Upper lobe of right lung (tissue), 1 donor: ENCODE measurements around the gene TMEM150B. TPM values are rescaled to one million over a fixed set of nuclear protein-coding genes. Genes with fewer than 3 reads are reported as not detected.

Experiments used
- ATAC-seq: fragments of 200-7000 bp; cut with Tn5 transposase; one replicate; pipeline ENCODE4 v1.9.1; 2020; ENCODE audit warnings: mild to moderate bottlenecking, moderate library complexity
- DNase-seq: peaks from one replicate; pipeline ENCODE4 v3.0.0-alpha.2; 2020
- H3K27ac ChIP-seq: fragments of 200-600 bp; one replicate; pipeline ENCODE4 v1.8.0; 2022
- H3K27me3 ChIP-seq: fragments of 200-600 bp; one replicate; pipeline ENCODE4 v1.8.0; 2022; ENCODE audit warnings: mild to moderate bottlenecking
- H3K36me3 ChIP-seq: fragments of 200-600 bp; one replicate; pipeline ENCODE4 v1.8.0; 2022
- H3K4me1 ChIP-seq: fragments of 200-600 bp; one replicate; pipeline ENCODE4 v1.8.0; 2022
- H3K4me3 ChIP-seq: fragments of 200-600 bp; one replicate; pipeline ENCODE4 v1.8.0; 2022; ENCODE audit warnings: mild to moderate bottlenecking
- H3K9me3 ChIP-seq: fragments of 200-600 bp; one replicate; pipeline ENCODE4 v1.8.0; 2022
- intact Hi-C: fragments of 100-400 bp; cut with DNase I; formaldehyde crosslinking; loops from one replicate; pipeline ENCODE4 v1.11.0; 2022
- total RNA-seq: library from RNA; stranded (reverse); fragmentation: NEBNext Ultra II Directional; extraction: Animal tissue kit (Norgen Biotek cat#: 25700); gene quantifications from one replicate; pipeline ENCODE4 v1.2.1, GENCODE V29; 2021
- TF ChIP-seq, protein P1 (sequence below): fragments of 200-600 bp; IDR thresholded peaks from one replicate; pipeline ENCODE4 v1.8.0; 2022; ENCODE audit warnings: antibody characterized with exemption
- donor health status: DM: no; HTN: yes; CAD: no; lungs with severe emphysema.

The TMEM150B gene
- total RNA-seq, 1 donor from 2014 or later: 23.9 TPM

DNA sequence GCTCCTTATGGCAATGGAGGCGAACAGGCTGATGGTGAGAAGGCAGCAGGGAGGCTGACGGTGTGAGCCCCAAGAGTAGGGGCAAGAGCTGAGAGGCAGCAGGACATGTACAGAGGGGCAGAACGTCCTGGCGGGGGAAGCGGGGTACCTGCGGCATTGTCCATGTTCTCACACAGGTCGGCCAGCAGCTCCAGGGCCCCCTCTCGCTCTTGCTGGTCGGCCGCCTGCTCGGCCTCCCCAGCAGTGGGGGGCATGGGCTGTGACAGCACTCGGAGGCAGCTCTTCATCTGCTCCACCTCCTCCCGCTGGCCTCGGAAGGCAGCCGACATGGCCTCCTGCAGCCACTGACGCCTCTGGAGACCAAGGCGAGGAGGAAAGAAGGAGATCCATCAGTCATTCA lies 47.6 kb downstream of the TMEM150B start:
- DNase-seq (no peak), ATAC-seq (no peak)
- Histone ChIP-seq H3K4me3 (no peak overlapping the region), H3K27me3 (no peaks in the 10 kb centered on the region), H3K4me1 (peaks cover 10% of the 10 kb centered on the region), H3K9me3 (no peaks in the 10 kb centered on the region), H3K27ac (no peak overlapping the region), H3K36me3 (peaks cover 36% of the 10 kb centered on the region)
- intact Hi-C loops: no loop called here
- TF ChIP-seq, protein P1, sequence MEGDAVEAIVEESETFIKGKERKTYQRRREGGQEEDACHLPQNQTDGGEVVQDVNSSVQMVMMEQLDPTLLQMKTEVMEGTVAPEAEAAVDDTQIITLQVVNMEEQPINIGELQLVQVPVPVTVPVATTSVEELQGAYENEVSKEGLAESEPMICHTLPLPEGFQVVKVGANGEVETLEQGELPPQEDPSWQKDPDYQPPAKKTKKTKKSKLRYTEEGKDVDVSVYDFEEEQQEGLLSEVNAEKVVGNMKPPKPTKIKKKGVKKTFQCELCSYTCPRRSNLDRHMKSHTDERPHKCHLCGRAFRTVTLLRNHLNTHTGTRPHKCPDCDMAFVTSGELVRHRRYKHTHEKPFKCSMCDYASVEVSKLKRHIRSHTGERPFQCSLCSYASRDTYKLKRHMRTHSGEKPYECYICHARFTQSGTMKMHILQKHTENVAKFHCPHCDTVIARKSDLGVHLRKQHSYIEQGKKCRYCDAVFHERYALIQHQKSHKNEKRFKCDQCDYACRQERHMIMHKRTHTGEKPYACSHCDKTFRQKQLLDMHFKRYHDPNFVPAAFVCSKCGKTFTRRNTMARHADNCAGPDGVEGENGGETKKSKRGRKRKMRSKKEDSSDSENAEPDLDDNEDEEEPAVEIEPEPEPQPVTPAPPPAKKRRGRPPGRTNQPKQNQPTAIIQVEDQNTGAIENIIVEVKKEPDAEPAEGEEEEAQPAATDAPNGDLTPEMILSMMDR: no peak

GRCh38 chr19:55276720-55277430 lies 48.3 kb downstream of the TMEM150B start:
- Histone ChIP-seq H3K9me3 (no peaks in the 10 kb centered on the region), H3K27me3 (no peaks in the 10 kb centered on the region), H3K4me1 (peaks cover 10% of the 10 kb centered on the region), H3K4me3 (no peak overlapping the region), H3K36me3 (peaks cover 40% of the 10 kb centered on the region), H3K27ac (no peak overlapping the region)
- ATAC-seq: no peak
- DNase-seq: no peak
- intact Hi-C loops: no loop called here
- TF ChIP-seq, protein P1: no peak

GRCh38 chr19:55275851-55276719 lies 49.1 kb downstream of the TMEM150B start:
- TF ChIP-seq, protein P1: no peak
- Histone ChIP-seq H3K9me3 (no peaks in the 10 kb centered on the region), H3K36me3 (peaks cover 40% of the 10 kb centered on the region), H3K27ac (no peak overlapping the region), H3K4me1 (peaks cover 10% of the 10 kb centered on the region), H3K27me3 (no peaks in the 10 kb centered on the region), H3K4me3 (no peak overlapping the region)
- intact Hi-C loops: no loop called here
- ATAC-seq (no peak), DNase-seq (no peak)

- ATAC-seq (no peak), DNase-seq (no peak)
- Histone ChIP-seq H3K27ac (no peak overlapping the region), H3K36me3 (peaks cover 40% of the 10 kb centered on the region), H3K27me3 (no peaks in the 10 kb centered on the region), H3K9me3 (no peaks in the 10 kb centered on the region), H3K4me3 (no peak overlapping the region), H3K4me1 (peaks cover 3% of the 10 kb centered on the region)
- intact Hi-C loops: no loop called here
- TF ChIP-seq, protein P1: no peak
Measured at GRCh38 chr19:55273978-55274707, 51.0 kb downstream of the TMEM150B start.

- Histone ChIP-seq H3K9me3 (no peaks in the 10 kb centered on the region), H3K36me3 (peaks cover 35% of the 10 kb centered on the region), H3K4me3 (no peak overlapping the region), H3K27me3 (no peaks in the 10 kb centered on the region), H3K4me1 (no peaks in the 10 kb centered on the region), H3K27ac (no peak overlapping the region)
- intact Hi-C loops: no loop called here
- ATAC-seq (no peak), DNase-seq (no peak)
- TF ChIP-seq, protein P1: no peak
Measured at GRCh38 chr19:55272142-55272541, 53.0 kb downstream of the TMEM150B start.
